ENCODE measurements around the gene ZFAND2A.
"Not testable (repeated sequence)": the region's sequence is repeated elsewhere in the genome, so short reads cannot be mapped to it uniquely, and the experiment has no call there.

ZFAND2A gene

GRCh38 chr7:1174881-1175596, 15.0 kb upstream of the ZFAND2A start:
- DNase-seq, result no peak

- DNase-seq, result no peak
Observed at GRCh38 chr7:1174002-1174401, 14.0 kb upstream of the ZFAND2A start.

- no peak for DNase-seq
Observed at GRCh38 chr7:1172666-1173523, 12.9 kb upstream of the ZFAND2A start.

- DNase-seq, result not testable (repeated sequence)
Observed at GRCh38 chr7:1171516-1171915, 11.5 kb upstream of the ZFAND2A start.

- no peak for DNase-seq
Observed at GRCh38 chr7:1170741-1171501, 10.9 kb upstream of the ZFAND2A start.

GRCh38 chr7:1169409-1170368, 9.7 kb upstream of the ZFAND2A start:
- DNase-seq, result peak; percentile 87

- no peak for DNase-seq
Observed at GRCh38 chr7:1168422-1168821, 8.4 kb upstream of the ZFAND2A start.

- no peak for DNase-seq
Observed at GRCh38 chr7:1164436-1164835, 4.4 kb upstream of the ZFAND2A start.

GRCh38 chr7:1163121-1163520, 3.1 kb upstream of the ZFAND2A start:
- DNase-seq, result no peak

- no peak for DNase-seq
Observed at GRCh38 chr7:1160670-1161021, 650 bp upstream of the ZFAND2A start.

GRCh38 chr7:1159231-1159630, 765 bp downstream of the ZFAND2A start:
- DNase-seq, result not testable (repeated sequence)

- DNase-seq, result no peak
Observed at GRCh38 chr7:1158203-1159126, 1.5 kb downstream of the ZFAND2A start.

GRCh38 chr7:1156782-1157535, 3.0 kb downstream of the ZFAND2A start:
- no peak for DNase-seq

- DNase-seq, result not testable (repeated sequence)
Observed at GRCh38 chr7:1155818-1156781, 3.9 kb downstream of the ZFAND2A start.

GRCh38 chr7:1154172-1154739, 5.7 kb downstream of the ZFAND2A start:
- no peak for DNase-seq

- DNase-seq, result no peak
Observed at GRCh38 chr7:1152492-1152891, 7.5 kb downstream of the ZFAND2A start.

- DNase-seq, result no peak
Observed at GRCh38 chr7:1151653-1152425, 8.2 kb downstream of the ZFAND2A start.

- no peak for DNase-seq
Observed at GRCh38 chr7:1151156-1151555, 8.8 kb downstream of the ZFAND2A start.

Data from GOT3 (cell line).